HepG2 (cell line): Measurements from ENCODE around the gene TUT1. TPM values are rescaled to one million over a fixed set of nuclear protein-coding genes. Genes with fewer than 3 reads are reported as not detected.

Experiments
- ATM ChIP-seq: fragments of 450-650 bp; IDR thresholded peaks from 2 replicates; pipeline ENCODE4 v1.7.1; 2017; ENCODE audit warnings: mild to moderate bottlenecking, borderline replicate concordance
- DRAP1 ChIP-seq: IDR thresholded peaks from 2 replicates; pipeline ENCODE4 v1.6.1; 2016; ENCODE audit warnings: missing genetic modification reagents, missing compliant biosample characterization
- GFI1 ChIP-seq: sonication (generic); formaldehyde crosslinking; IDR thresholded peaks from 2 replicates; pipeline ENCODE4 v1.5.0; 2020; ENCODE audit warnings: missing genetic modification reagents, mild to moderate bottlenecking, borderline replicate concordance
- KDM5B ChIP-seq: sonication (generic); formaldehyde crosslinking; IDR thresholded peaks from 2 replicates; pipeline ENCODE4 v1.4.0; 2020; ENCODE audit warnings: missing genetic modification reagents, mild to moderate bottlenecking, borderline replicate concordance
- MATR3 ChIP-seq: sonication (generic); formaldehyde crosslinking; IDR thresholded peaks from 2 replicates; pipeline ENCODE4 v1.4.0; 2020; ENCODE audit warnings: missing genetic modification reagents
- NKX3-1 ChIP-seq: sonication (generic); formaldehyde crosslinking; IDR thresholded peaks from 2 replicates; pipeline ENCODE4 v1.5.0; 2020; ENCODE audit warnings: missing genetic modification reagents
- PAXIP1 ChIP-seq: sonication (generic); formaldehyde crosslinking; conservative IDR thresholded peaks from 2 replicates; pipeline ENCODE4 v1.4.0; 2020; ENCODE audit warnings: mild to moderate bottlenecking, missing genetic modification reagents, moderate library complexity
- RNF2 ChIP-seq: fragments of 450-650 bp; conservative IDR thresholded peaks from 2 replicates; pipeline ENCODE4 v1.6.1; 2016; ENCODE audit warnings: low read depth
- SP1 ChIP-seq, 2 experiments: fragments of 450-650 bp in 1 of 2; sonication (generic) in 1 of 2; formaldehyde crosslinking in 1 of 2; IDR thresholded peaks; 2 replicates each; pipeline versions ENCODE4 v1.4.0 to v1.6.1; 2016 to 2020; ENCODE audit warnings: missing genetic modification reagents in 1 of 2
- ZBED4 ChIP-seq: sonication (generic); formaldehyde crosslinking; IDR thresholded peaks from 2 replicates; pipeline ENCODE4 v1.4.0; 2020; ENCODE audit warnings: missing genetic modification reagents, borderline replicate concordance
- ZNF121 ChIP-seq: sonication (generic); formaldehyde crosslinking; IDR thresholded peaks from 2 replicates; pipeline ENCODE4 v1.5.0; 2020; ENCODE audit warnings: mild to moderate bottlenecking, missing genetic modification reagents
- ZNF234 ChIP-seq: sonication (generic); formaldehyde crosslinking; conservative IDR thresholded peaks from 2 replicates; pipeline ENCODE4 v1.5.1; 2020; ENCODE audit warnings: mild to moderate bottlenecking, missing genetic modification reagents
- ZNF33B ChIP-seq: sonication (generic); formaldehyde crosslinking; IDR thresholded peaks from 2 replicates; pipeline ENCODE4 v1.5.1; 2020; ENCODE audit warnings: mild to moderate bottlenecking, missing genetic modification reagents
- ZNF616 ChIP-seq: sonication (generic); formaldehyde crosslinking; IDR thresholded peaks from 2 replicates; pipeline ENCODE4 v1.5.0; 2020; ENCODE audit warnings: low read depth, mild to moderate bottlenecking, missing genetic modification reagents
- ZNF670 ChIP-seq: sonication (generic); formaldehyde crosslinking; IDR thresholded peaks from 2 replicates; pipeline ENCODE4 v1.8.0; 2022; ENCODE audit warnings: mild to moderate bottlenecking, missing genetic modification reagents, borderline replicate concordance
- ZNF776 ChIP-seq: sonication (generic); formaldehyde crosslinking; IDR thresholded peaks from 2 replicates; pipeline ENCODE4 v1.4.0; 2020; ENCODE audit warnings: mild to moderate bottlenecking, missing genetic modification reagents
- ZNF784 ChIP-seq: sonication (generic); formaldehyde crosslinking; IDR thresholded peaks from 2 replicates; pipeline ENCODE4 v1.5.1; 2020; ENCODE audit warnings: missing genetic modification reagents, mild to moderate bottlenecking, borderline replicate concordance
- ZNF816 ChIP-seq: sonication (generic); formaldehyde crosslinking; IDR thresholded peaks from 2 replicates; pipeline ENCODE4 v1.8.0; 2022; ENCODE audit warnings: missing genetic modification reagents, mild to moderate bottlenecking, borderline replicate concordance
- ZSCAN20 ChIP-seq: sonication (generic); formaldehyde crosslinking; IDR thresholded peaks from 2 replicates; pipeline ENCODE4 v1.4.0; 2020; ENCODE audit warnings: missing genetic modification reagents, mild to moderate bottlenecking, borderline replicate concordance
- ZSCAN21 ChIP-seq: sonication (generic); formaldehyde crosslinking; IDR thresholded peaks from 2 replicates; pipeline ENCODE4 v1.8.0; 2022; ENCODE audit warnings: mild to moderate bottlenecking, missing genetic modification reagents, moderate library complexity, borderline replicate concordance
- polyA plus RNA-seq, 8 experiments: library from polyadenylated mRNA; depleted of rRNA in 3 of 8; stranded (reverse) in 7 of 8; unstranded in 1 of 8; fragments of >200 nt; fragmentation: Illumina TruSeq in 4 of 8; extraction: Trizol in 4 of 8; gene quantifications; 2 replicates each; pipeline versions ENCODE4 v1.2.1 to v1.2.3, GENCODE V29; 2011 to 2016; ENCODE audit warnings: low read depth in 4 of 8, missing spikeins in 1 of 8, mixed read lengths in 1 of 8; ENCODE audit not compliant: insufficient read depth in 1 of 8
- total RNA-seq, 5 experiments: library from RNA; depleted of rRNA; stranded (reverse); fragments of >200 nt; fragmentation: Illumina TruSeq; extraction: Trizol; gene quantifications; 2 replicates each; pipeline ENCODE4 v1.2.3, GENCODE V29; 2016; ENCODE audit warnings: low read depth in 1 of 5

The TUT1 gene
- total and polyA plus RNA-seq, 2 of the 13 experiments (the other 11 are each of a cell fraction or from before 2014, with no cell fraction given) = 9.7 to 14.3 TPM

- TF ChIP-seq ZBED4 (CRISPR knock-in tag) = peak; percentile 21; the same call in 1 of the 2 replicates
- TF ChIP-seq ZSCAN21 (CRISPR knock-in tag) = peak; percentile 65; the same call in 1 of the 2 replicates
- TF ChIP-seq ZNF816 (CRISPR knock-in tag) = peak; percentile 72; the same call in 1 of the 2 replicates
- 0 out of 2 replicates have a peak, but pooled peaks have one; percentile 26 for TF ChIP-seq KDM5B (CRISPR knock-in tag)
- TF ChIP-seq PAXIP1 (CRISPR knock-in tag) = no peak
- TF ChIP-seq ZNF784 (CRISPR knock-in tag) = 0 out of 2 replicates have a peak, but pooled peaks have one; percentile 45
- TF ChIP-seq ZNF121 (CRISPR knock-in tag) = 0 out of 2 replicates have a peak, but pooled peaks have one; percentile 20
- peak; percentile 68; the same call in 1 of the 2 replicates for TF ChIP-seq ZNF616 (CRISPR knock-in tag)
- no peak; the same call in 1 of the 2 replicates for TF ChIP-seq ZNF776
- no peak for TF ChIP-seq RNF2
- TF ChIP-seq ZNF670 = no peak
- TF ChIP-seq ZNF33B = 0 out of 2 replicates have a peak, but pooled peaks have one; percentile 15
- TF ChIP-seq ZNF234 (CRISPR knock-in tag) = 0 out of 2 replicates have a peak, but pooled peaks have one; percentile 12
- 0 out of 2 replicates have a peak, but pooled peaks have one; percentile 21 for TF ChIP-seq GFI1 (CRISPR knock-in tag)
- TF ChIP-seq ATM = no peak
- TF ChIP-seq DRAP1 (CRISPR knock-in tag) = peak; percentile 80; the same call in 1 of the 2 replicates
- TF ChIP-seq SP1 (IDR thresholded peaks at IDR 0.05) = no peak
- TF ChIP-seq SP1 (CRISPR knock-in tag; IDR thresholded peaks at IDR 0.05) = no peak
- TF ChIP-seq NKX3-1 (CRISPR knock-in tag) = 0 out of 2 replicates have a peak, but pooled peaks have one; percentile 46
- TF ChIP-seq MATR3 (CRISPR knock-in tag) = no peak
- 0 out of 2 replicates have a peak, but pooled peaks have one; percentile 11 for TF ChIP-seq ZSCAN20
Measured at GRCh38 chr11:62546244-62546928, 44.9 kb downstream of the TUT1 start, which contains the start of gene AHNAK (continued).
